B cell (primary cell): ENCODE results near the gene CDC40. TPM values are rescaled to one million over a fixed set of nuclear protein-coding genes. Genes with fewer than 3 reads are reported as not detected.

Experiments
- ATAC-seq: fragments of 200-7000 bp; cut with Tn5 transposase; one replicate; pipeline ENCODE4 v1.10.0; 2021; ENCODE audit warnings: low read depth, mild to moderate bottlenecking, moderate number of reproducible peaks, moderate library complexity
- CTCF ChIA-PET: fragments of 350-600 bp; sonication (Branson Sonifier 250); formaldehyde crosslinking; loops from one replicate; lab custom pipeline; 2021; ENCODE audit warnings: antibody characterized with exemption, inconsistent platforms; lab: Charles Lee
- POLR2A ChIA-PET: fragments of 350-600 bp; sonication (Branson Sonifier 250); formaldehyde crosslinking; loops from one replicate; lab custom pipeline; 2021; ENCODE audit warnings: antibody characterized with exemption; lab: Charles Lee
- DNase-seq: peaks from one replicate; pipeline ENCODE4 v3.0.0; 2013
- H2AFZ ChIP-seq: 2 replicates; pipeline ENCODE4 v1.6.1; 2012; ENCODE audit warnings: mild to moderate bottlenecking, low read depth, low read length; ENCODE audit not compliant: insufficient read depth, poor library complexity, severe bottlenecking
- H3K27ac ChIP-seq, 2 donors: 1 replicate in 1 of 2; 2 replicates in 1 of 2; pipeline ENCODE4 v1.5.1; 2012 to 2013; ENCODE audit warnings: low read length in 2 of 2, mild to moderate bottlenecking in 2 of 2, moderate library complexity in 1 of 2
- H3K27me3 ChIP-seq, 4 experiments: fragments of 200-600 bp in 1 of 4; sonication (generic) in 1 of 4; replicated peaks in 1 of 4; 1 replicate in 2 of 4; 2 replicates in 2 of 4; pipeline versions ENCODE4 v1.6.1 to v1.7.0; 2013 to 2016; ENCODE audit warnings: low read length in 3 of 4, mild to moderate bottlenecking in 2 of 4, mixed read lengths in 1 of 4, moderate library complexity in 1 of 4; ENCODE audit not compliant: insufficient read depth in 4 of 4, control insufficient read depth in 3 of 4; ENCODE audit errors: control extremely low read depth in 1 of 4
- H3K36me3 ChIP-seq, 2 experiments: replicated peaks in 1 of 2; 1 replicate in 1 of 2; 2 replicates in 1 of 2; pipeline versions ENCODE4 v1.6.1 to v1.7.1; 2013; ENCODE audit warnings: low read length in 1 of 2; ENCODE audit not compliant: insufficient read depth in 2 of 2, control insufficient read depth in 1 of 2; ENCODE audit errors: control extremely low read depth in 1 of 2, extremely low read depth in 1 of 2
- H3K4me1 ChIP-seq, 2 donors: fragments of 200-600 bp in 1 of 2; sonication (generic) in 1 of 2; 1 replicate in 1 of 2; 2 replicates in 1 of 2; pipeline versions ENCODE4 v1.5.1 to v1.6.1; 2013 to 2017; ENCODE audit warnings: low read length in 2 of 2; ENCODE audit not compliant: control insufficient read depth in 2 of 2, insufficient read depth in 2 of 2
- H3K4me2 ChIP-seq: replicated peaks from 2 replicates; pipeline ENCODE3; 2012; ENCODE audit warnings: mild to moderate bottlenecking, low read depth, low read length; ENCODE audit not compliant: poor library complexity, severe bottlenecking
- H3K4me3 ChIP-seq, 5 experiments: fragments of 200-600 bp in 1 of 5; sonication (generic) in 1 of 5; 1 replicate in 3 of 5; 2 replicates in 2 of 5; pipeline versions ENCODE4 v1.5.1 to v1.7.0; 2011 to 2016; ENCODE audit warnings: low read length in 4 of 5, mild to moderate bottlenecking in 4 of 5, low read depth in 2 of 5, control low read depth in 1 of 5, moderate library complexity in 1 of 5; ENCODE audit not compliant: insufficient read depth in 1 of 5; ENCODE audit errors: control extremely low read depth in 1 of 5, extremely low read depth in 1 of 5
- H3K79me2 ChIP-seq: fragments of 200-600 bp; sonication (generic); one replicate; pipeline ENCODE4 v1.6.0; 2016; ENCODE audit warnings: low read length; ENCODE audit not compliant: control insufficient read depth, insufficient read depth
- H3K9ac ChIP-seq: fragments of 200-600 bp; sonication (generic); 2 replicates; pipeline ENCODE4 v1.6.1; 2017; ENCODE audit warnings: mild to moderate bottlenecking, low read length, moderate library complexity
- H3K9me3 ChIP-seq, 3 donors: one replicate each; pipeline versions ENCODE4 v1.6.1 to v1.7.1; 2013; ENCODE audit warnings: low read length in 2 of 3; ENCODE audit not compliant: control insufficient read depth in 2 of 3, insufficient read depth in 1 of 3; ENCODE audit errors: control extremely low read depth in 1 of 3
- H4K20me1 ChIP-seq: 2 replicates; pipeline ENCODE4 v1.6.0; 2012; ENCODE audit warnings: mild to moderate bottlenecking, low read length; ENCODE audit not compliant: insufficient read depth, control insufficient read depth, poor library complexity, severe bottlenecking
- H3K27ac Mint-ChIP-seq: one replicate; pipeline ENCODE4 v1.8.0; 2021; ENCODE audit warnings: mixed read lengths
- H3K27me3 Mint-ChIP-seq: one replicate; pipeline ENCODE4 v1.8.0; 2021; ENCODE audit warnings: mixed read lengths
- H3K4me1 Mint-ChIP-seq: one replicate; pipeline ENCODE4 v1.8.0; 2021; ENCODE audit warnings: mixed read lengths
- H3K4me3 Mint-ChIP-seq: one replicate; pipeline ENCODE4 v1.8.0; 2021; ENCODE audit warnings: mixed read lengths
- H3K9me3 Mint-ChIP-seq: one replicate; pipeline ENCODE4 v1.8.0; 2022; ENCODE audit warnings: mixed read lengths; ENCODE audit not compliant: insufficient read depth
- EZH2 ChIP-seq: IDR thresholded peaks from 2 replicates; pipeline ENCODE4 v1.6.1; 2012; ENCODE audit warnings: borderline replicate concordance, low read depth, mild to moderate bottlenecking, moderate library complexity, low read length; ENCODE audit not compliant: insufficient read depth, poor library complexity, severe bottlenecking
- WGBS: methylation state at CpG from one replicate; pipeline ENCODE4 v1.1.5; 2013; ENCODE audit warnings: missing lambda C conversion rate; ENCODE audit not compliant: insufficient coverage; 5-methylcytosine and 5-hydroxymethylcytosine counted together
- intact Hi-C: fragments of 100-400 bp; cut with micrococcal nuclease; formaldehyde crosslinking; loops from one replicate; pipeline ENCODE4 v1.10.0; 2022
- polyA plus RNA-seq: library from polyadenylated mRNA; depleted of rRNA; stranded (reverse); fragments of >200 nt; gene quantifications from 2 replicates; pipeline ENCODE4 v1.2.3, GENCODE V29; 2012
- total RNA-seq, 2 donors: library from RNA; stranded (reverse); fragments of 120-200 nt in 1 of 2; gene quantifications; 1 replicate in 1 of 2; 2 replicates in 1 of 2; pipeline versions ENCODE4 v1.2.3 to v1.2.4, GENCODE V29; 2013 to 2022
- TF ChIP-seq, protein P1 (sequence below): fragments of 200-600 bp; IDR thresholded peaks from one replicate; pipeline ENCODE4 v1.8.0; 2022; ENCODE audit warnings: antibody characterized with exemption, mild to moderate bottlenecking

CDC40 gene
- total and polyA plus RNA-seq, 2 donors (not counting 1 experiment from before 2014, with no cell fraction given), result 12.7 to 52.4 TPM

DNA sequence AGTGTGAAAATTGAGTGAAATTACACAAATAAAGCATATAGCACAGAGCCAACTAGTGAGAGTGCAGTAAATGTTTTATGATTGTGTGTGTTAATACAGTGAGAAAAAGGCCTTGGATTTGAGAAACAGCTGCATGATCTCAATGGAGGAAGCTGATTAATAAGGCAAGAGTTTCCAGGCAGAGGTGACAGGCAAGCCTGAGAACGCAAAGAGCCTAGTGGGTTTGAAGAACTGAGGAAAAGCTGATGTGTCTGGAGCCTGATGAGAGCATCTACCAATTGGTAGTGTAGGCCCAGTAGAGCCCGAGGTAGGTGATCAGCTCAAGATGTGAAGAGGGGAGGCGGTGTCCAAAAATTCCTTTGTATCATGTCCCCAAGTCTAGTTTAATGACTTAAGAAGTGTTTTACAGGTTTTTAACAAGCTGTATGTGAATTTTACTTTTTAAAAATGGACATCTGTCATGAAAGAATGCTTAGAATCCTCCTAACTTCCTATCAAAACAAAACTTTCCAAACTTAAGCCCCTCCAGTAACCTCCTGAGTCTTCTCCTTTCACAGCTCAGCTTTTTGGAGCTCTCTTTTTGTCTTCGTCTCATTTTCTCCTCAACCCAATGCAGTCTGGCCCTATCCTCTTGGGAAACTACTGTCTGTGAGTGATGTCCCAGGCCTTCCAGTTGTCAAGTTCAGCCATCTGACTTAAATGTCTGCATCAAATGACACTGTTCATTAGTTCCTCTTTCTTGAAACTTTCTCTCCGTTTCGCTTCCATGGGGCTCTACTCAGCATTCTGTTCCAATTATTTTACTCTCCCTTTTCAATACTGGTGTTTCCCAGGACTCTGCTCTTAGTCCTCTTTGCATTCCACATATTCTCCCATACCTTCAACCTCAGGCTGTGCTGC is 1.2 kb downstream of the CDC40 start:
- Histone ChIP-seq H3K79me2 (peaks cover 63% of the 10 kb centered on the region), H3K9ac (peak overlapping the region; percentile 96), H3K27me3 (no peaks in the 10 kb centered on the region), H3K36me3 (peaks cover 4 to 12% of the 10 kb centered on the region in 2 experiments), H3K9me3 (no peaks in the 10 kb centered on the region), H3K4me2 (peak overlapping the region; percentile 93), H3K4me1 (peaks cover 35 to 45% of the 10 kb centered on the region in 2 donors), H4K20me1 (peaks cover 38% of the 10 kb centered on the region), H2AFZ (peak overlapping the region; percentile 48), H3K4me3 (peak overlapping the region; percentile 66 to 100 (median 90)), H3K27ac (peak overlapping the region; percentile 72 to 88)
- Mint-ChIP-seq H3K27ac (no peak overlapping the region), H3K4me3 (no peak overlapping the region), H3K9me3 (no peaks in the 10 kb centered on the region), H3K4me1 (peaks cover 20% of the 10 kb centered on the region), H3K27me3 (no peaks in the 10 kb centered on the region)
- intact Hi-C loops, result loop anchor here (2.0 to 10.0 kb wide), 4 partner anchors 633 to 1303 kb away; partner anchors contain the start of genes CDK19, PPIL6, REV3L and SMPD2
- 24% methylated on average over 6 of the region's 6 CpGs for WGBS
- ChIA-PET CTCF (interaction anchor here (0.7 to 9.2 kb wide), 4 partner anchors 18 to 142 kb away, joined by 3 to 76 read pairs (median 8); no protein-coding TSS in a partner anchor), POLR2A (interaction anchor here (0.6 kb wide), 1 partner anchor 39 kb away, joined by 3 read pairs; no protein-coding TSS in a partner anchor)
- no peak for ATAC-seq
- no peak for TF ChIP-seq EZH2
- TF ChIP-seq, protein P1, sequence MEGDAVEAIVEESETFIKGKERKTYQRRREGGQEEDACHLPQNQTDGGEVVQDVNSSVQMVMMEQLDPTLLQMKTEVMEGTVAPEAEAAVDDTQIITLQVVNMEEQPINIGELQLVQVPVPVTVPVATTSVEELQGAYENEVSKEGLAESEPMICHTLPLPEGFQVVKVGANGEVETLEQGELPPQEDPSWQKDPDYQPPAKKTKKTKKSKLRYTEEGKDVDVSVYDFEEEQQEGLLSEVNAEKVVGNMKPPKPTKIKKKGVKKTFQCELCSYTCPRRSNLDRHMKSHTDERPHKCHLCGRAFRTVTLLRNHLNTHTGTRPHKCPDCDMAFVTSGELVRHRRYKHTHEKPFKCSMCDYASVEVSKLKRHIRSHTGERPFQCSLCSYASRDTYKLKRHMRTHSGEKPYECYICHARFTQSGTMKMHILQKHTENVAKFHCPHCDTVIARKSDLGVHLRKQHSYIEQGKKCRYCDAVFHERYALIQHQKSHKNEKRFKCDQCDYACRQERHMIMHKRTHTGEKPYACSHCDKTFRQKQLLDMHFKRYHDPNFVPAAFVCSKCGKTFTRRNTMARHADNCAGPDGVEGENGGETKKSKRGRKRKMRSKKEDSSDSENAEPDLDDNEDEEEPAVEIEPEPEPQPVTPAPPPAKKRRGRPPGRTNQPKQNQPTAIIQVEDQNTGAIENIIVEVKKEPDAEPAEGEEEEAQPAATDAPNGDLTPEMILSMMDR, result no peak
- peak; percentile 70 for DNase-seq
